ENCODE measurements around the gene ARHGAP26.

Gene ARHGAP26

DNA sequence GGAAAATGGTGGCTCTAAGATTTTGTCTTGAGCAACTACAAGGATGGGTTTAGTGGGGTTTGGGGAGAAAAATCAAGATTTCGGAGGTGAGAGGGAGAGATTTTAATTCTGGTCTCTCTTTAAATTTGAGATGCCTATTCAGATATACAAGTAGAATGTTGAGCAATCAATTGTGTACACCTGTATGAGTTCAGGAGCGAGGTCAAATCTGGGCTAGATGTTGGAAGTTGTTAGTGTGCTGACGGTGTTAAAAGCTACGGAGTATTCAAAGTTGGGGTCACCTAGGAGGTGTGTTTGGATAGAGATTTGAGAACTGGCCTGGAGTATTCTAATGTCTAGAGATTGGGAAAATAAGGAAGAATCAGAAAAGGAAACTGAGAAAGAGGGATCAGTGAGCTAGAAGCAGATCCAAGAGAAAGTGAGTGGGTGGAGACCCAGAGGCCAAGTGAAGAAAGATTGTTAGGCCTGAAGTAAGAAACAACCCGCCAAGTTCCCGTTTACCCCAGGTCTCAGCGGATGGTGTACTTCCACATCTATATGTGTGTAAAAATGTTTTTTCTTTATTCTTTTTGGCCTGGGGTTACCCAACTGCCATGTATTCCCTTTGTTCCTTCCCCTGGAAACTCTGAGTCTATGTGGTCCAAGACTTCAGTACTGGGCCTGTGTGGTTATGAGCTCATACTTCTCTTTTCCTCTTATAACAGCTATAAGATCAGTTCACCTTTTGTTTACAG, 11.9 kb upstream of the ARHGAP26 start:
- TF ChIP-seq REST (IDR thresholded peaks at IDR 0.05; ENCODE audit: insufficient read depth in 1 of 2, low read depth in 2 of 2, low read length in 2 of 2) (no peak), FOXP2 (optimal IDR thresholded peaks at IDR 0.05; ENCODE audit: borderline replicate concordance, extremely low read depth, extremely low read length, insufficient read depth) (no peak), SIN3A (IDR thresholded peaks at IDR 0.05; ENCODE audit: borderline replicate concordance, insufficient read depth, low read length) (no peak)

GRCh38 chr5:142758796-142759145, 11.4 kb upstream of the ARHGAP26 start:
- TF ChIP-seq TAF1 (IDR thresholded peaks at IDR 0.05; ENCODE audit: borderline replicate concordance, insufficient read depth, low read length) = no peak
- no peak for TF ChIP-seq POLR2AphosphoS5 (IDR thresholded peaks at IDR 0.05; ENCODE audit: low read depth, low read length)
- TF ChIP-seq FOXP2 (optimal IDR thresholded peaks at IDR 0.05; ENCODE audit: borderline replicate concordance, extremely low read depth, extremely low read length, insufficient read depth) = no peak
- no peak for TF ChIP-seq REST (IDR thresholded peaks at IDR 0.05; ENCODE audit: insufficient read depth in 1 of 2, low read depth in 2 of 2, low read length in 2 of 2)
- TF ChIP-seq SIN3A (IDR thresholded peaks at IDR 0.05; ENCODE audit: borderline replicate concordance, insufficient read depth, low read length) = no peak

- TF ChIP-seq FOXP2 (optimal IDR thresholded peaks at IDR 0.05; ENCODE audit: borderline replicate concordance, extremely low read depth, extremely low read length, insufficient read depth) = no peak
- no peak for TF ChIP-seq POLR2AphosphoS5 (IDR thresholded peaks at IDR 0.05; ENCODE audit: low read depth, low read length)
- TF ChIP-seq SIN3A (IDR thresholded peaks at IDR 0.05; ENCODE audit: borderline replicate concordance, insufficient read depth, low read length) = no peak
- no peak for TF ChIP-seq TAF1 (IDR thresholded peaks at IDR 0.05; ENCODE audit: borderline replicate concordance, insufficient read depth, low read length)
- TF ChIP-seq REST (IDR thresholded peaks at IDR 0.05; ENCODE audit: insufficient read depth in 1 of 2, low read depth in 2 of 2, low read length in 2 of 2) = no peak
Observed at GRCh38 chr5:142763701-142764100, 6.5 kb upstream of the ARHGAP26 start.

GRCh38 chr5:142767178-142767577, 3.0 kb upstream of the ARHGAP26 start:
- no peak for TF ChIP-seq POLR2AphosphoS5 (IDR thresholded peaks at IDR 0.05; ENCODE audit: low read depth, low read length)
- no peak for TF ChIP-seq TAF1 (IDR thresholded peaks at IDR 0.05; ENCODE audit: borderline replicate concordance, insufficient read depth, low read length)
- TF ChIP-seq SIN3A (IDR thresholded peaks at IDR 0.05; ENCODE audit: borderline replicate concordance, insufficient read depth, low read length) = no peak
- no peak for TF ChIP-seq FOXP2 (optimal IDR thresholded peaks at IDR 0.05; ENCODE audit: borderline replicate concordance, extremely low read depth, extremely low read length, insufficient read depth)
- no peak for TF ChIP-seq REST (IDR thresholded peaks at IDR 0.05; ENCODE audit: insufficient read depth in 1 of 2, low read depth in 2 of 2, low read length in 2 of 2)

DNA sequence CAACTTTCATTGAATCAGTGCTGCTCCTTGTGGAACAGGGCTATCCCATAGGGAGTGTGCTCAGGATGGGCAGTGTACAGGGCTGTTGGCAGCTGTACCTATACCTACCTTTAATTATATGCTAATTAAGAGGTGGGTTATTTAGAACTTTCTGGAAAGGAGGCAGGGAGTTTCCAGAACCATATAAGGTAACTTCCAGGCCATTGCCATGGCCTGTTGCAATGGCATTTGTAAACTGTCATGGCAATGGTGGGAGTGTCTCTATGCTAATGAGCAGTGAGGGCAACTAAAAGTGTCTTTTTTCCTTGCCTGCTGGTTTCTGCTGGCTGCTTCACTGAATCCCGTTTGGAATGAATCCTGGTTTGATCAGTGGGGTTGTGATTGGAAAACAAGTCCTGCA, 2.3 kb upstream of the ARHGAP26 start:
- TF ChIP-seq SIN3A (IDR thresholded peaks at IDR 0.05; ENCODE audit: borderline replicate concordance, insufficient read depth, low read length) (no peak), FOXP2 (optimal IDR thresholded peaks at IDR 0.05; ENCODE audit: borderline replicate concordance, extremely low read depth, extremely low read length, insufficient read depth) (no peak), TAF1 (IDR thresholded peaks at IDR 0.05; ENCODE audit: borderline replicate concordance, insufficient read depth, low read length) (no peak), POLR2AphosphoS5 (IDR thresholded peaks at IDR 0.05; ENCODE audit: low read depth, low read length) (no peak), REST (IDR thresholded peaks at IDR 0.05; ENCODE audit: insufficient read depth in 1 of 2, low read depth in 2 of 2, low read length in 2 of 2) (no peak)

All from PFSK-1 (cell line).